HG02885 (cell line): ENCODE data around the gene FGGY.
A peak's percentile ranks its signal among the peaks of the same experiment; 100 is the strongest.
"Not testable (repeated sequence)": the region's sequence is repeated elsewhere in the genome, so short reads cannot be mapped to it uniquely, and the experiment has no call there.

Source experiments
- ATAC-seq: cut with Tn5 transposase; IDR thresholded peaks from one replicate; pipeline ENCODE4 v1.9.1; 2021; ENCODE audit warnings: mild to moderate bottlenecking; ENCODE audit not compliant: unreplicated experiment, poor library complexity

The FGGY gene

GRCh38 chr1:59528471-59528870 lies 231.6 kb downstream of the FGGY start:
- ATAC-seq: no peak

- no peak for ATAC-seq
Observed at GRCh38 chr1:59528900-59529299, 232.0 kb downstream of the FGGY start.

GRCh38 chr1:59530119-59530518 lies 233.2 kb downstream of the FGGY start:
- no peak for ATAC-seq

- peak; percentile 55 for ATAC-seq
Observed at GRCh38 chr1:59532102-59532501, 235.2 kb downstream of the FGGY start.

- ATAC-seq: not testable (repeated sequence)
Observed at GRCh38 chr1:59538476-59538875, 241.6 kb downstream of the FGGY start.

- ATAC-seq: no peak
Observed at GRCh38 chr1:59539961-59540681, 243.2 kb downstream of the FGGY start.

GRCh38 chr1:59541161-59541560 lies 244.3 kb downstream of the FGGY start:
- ATAC-seq: no peak

GRCh38 chr1:59541891-59542290 lies 245.0 kb downstream of the FGGY start:
- ATAC-seq: no peak

GRCh38 chr1:59543211-59543668 lies 246.3 kb downstream of the FGGY start:
- no peak for ATAC-seq

- ATAC-seq: no peak
Observed at GRCh38 chr1:59544615-59545293, 247.9 kb downstream of the FGGY start.

GRCh38 chr1:59545830-59546229 lies 248.9 kb downstream of the FGGY start:
- ATAC-seq: no peak

GRCh38 chr1:59549066-59549837 lies 252.4 kb downstream of the FGGY start:
- no peak for ATAC-seq

GRCh38 chr1:59549903-59550302 lies 253.0 kb downstream of the FGGY start:
- ATAC-seq: no peak

- ATAC-seq: no peak
Observed at GRCh38 chr1:59552007-59552406, 255.1 kb downstream of the FGGY start.

- no peak for ATAC-seq
Observed at GRCh38 chr1:59553371-59553770, 256.5 kb downstream of the FGGY start.

GRCh38 chr1:59554011-59554663 lies 257.2 kb downstream of the FGGY start:
- ATAC-seq: no peak

GRCh38 chr1:59554752-59555151 lies 257.9 kb downstream of the FGGY start:
- no peak for ATAC-seq

GRCh38 chr1:59556398-59556797 lies 259.5 kb downstream of the FGGY start:
- ATAC-seq: no peak

- no peak for ATAC-seq
Observed at GRCh38 chr1:59556802-59557548, 260.1 kb downstream of the FGGY start.

- ATAC-seq: no peak
Observed at GRCh38 chr1:59557549-59557885, 260.6 kb downstream of the FGGY start.
